ENCODE results near the gene SAP25. TPM values are rescaled to one million over a fixed set of nuclear protein-coding genes. Genes with fewer than 3 reads are reported as not detected.

SAP25 gene
- total RNA-seq = 1 to 10 TPM in 1 of 2 donors, under 1 TPM in 1; 0.81 to 1.1 TPM

DNA sequence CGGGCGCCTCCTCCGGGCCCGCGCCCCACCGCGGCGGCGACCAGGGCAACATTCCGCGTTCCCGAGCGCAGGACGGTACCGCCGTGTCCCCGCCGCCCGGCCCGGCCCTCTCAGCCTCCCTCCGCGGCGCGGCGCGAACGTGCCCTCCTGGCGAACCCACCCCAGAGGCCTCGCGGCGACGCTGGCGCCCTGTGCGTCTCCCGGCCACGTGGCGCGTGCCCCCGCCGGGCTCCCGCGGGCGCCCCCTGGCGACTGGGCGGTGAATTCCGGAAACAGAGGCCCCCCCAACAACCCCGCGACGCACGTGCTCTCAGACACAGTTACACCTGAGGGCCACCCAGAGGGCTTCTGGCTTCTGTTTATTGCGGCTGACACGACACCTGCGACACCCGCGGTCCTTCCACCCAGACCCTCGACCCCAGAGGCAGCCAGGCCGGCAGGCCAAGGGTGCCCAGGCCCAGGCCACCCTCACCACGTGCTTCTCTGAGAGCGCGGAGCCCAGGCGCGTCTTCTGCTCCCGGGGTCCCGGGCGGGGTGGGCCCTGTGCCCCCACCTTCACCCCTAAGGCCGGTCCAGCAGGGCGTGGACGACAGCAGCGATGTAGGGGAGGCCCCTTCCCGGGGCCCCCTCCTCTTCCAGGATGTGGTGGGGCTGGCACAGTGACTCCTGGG is at the start of gene SAP25:
SAP25 (minus strand) TSS at position 210 of the 671 bp plus-strand sequence; CDS start at position 52, 158 bp downstream.
- peaks cover 43% of the 10 kb centered on the region for H3K36me3 ChIP-seq
- H3K9me3 ChIP-seq = no peaks in the 10 kb centered on the region
- DNase-seq (ENCODE audit: low spot score) (no peak), ATAC-seq (ENCODE audit: insufficient number of reproducible peaks, low FRiP score, low read depth) (no peak)
- H3K4me1 ChIP-seq (ENCODE audit: control insufficient read depth in 1 of 2, low read depth in 2 of 2) = peaks cover 8 to 14% of the 10 kb centered on the region in 2 donors
- no peak within 1 kb of the TSS for H3K27ac ChIP-seq
- H3K27me3 ChIP-seq (replicated peaks; ENCODE audit: insufficient read depth) = no peaks in the 10 kb centered on the region
- no peak within 1 kb of the TSS for H3K4me3 ChIP-seq
- TF ChIP-seq, protein P1, sequence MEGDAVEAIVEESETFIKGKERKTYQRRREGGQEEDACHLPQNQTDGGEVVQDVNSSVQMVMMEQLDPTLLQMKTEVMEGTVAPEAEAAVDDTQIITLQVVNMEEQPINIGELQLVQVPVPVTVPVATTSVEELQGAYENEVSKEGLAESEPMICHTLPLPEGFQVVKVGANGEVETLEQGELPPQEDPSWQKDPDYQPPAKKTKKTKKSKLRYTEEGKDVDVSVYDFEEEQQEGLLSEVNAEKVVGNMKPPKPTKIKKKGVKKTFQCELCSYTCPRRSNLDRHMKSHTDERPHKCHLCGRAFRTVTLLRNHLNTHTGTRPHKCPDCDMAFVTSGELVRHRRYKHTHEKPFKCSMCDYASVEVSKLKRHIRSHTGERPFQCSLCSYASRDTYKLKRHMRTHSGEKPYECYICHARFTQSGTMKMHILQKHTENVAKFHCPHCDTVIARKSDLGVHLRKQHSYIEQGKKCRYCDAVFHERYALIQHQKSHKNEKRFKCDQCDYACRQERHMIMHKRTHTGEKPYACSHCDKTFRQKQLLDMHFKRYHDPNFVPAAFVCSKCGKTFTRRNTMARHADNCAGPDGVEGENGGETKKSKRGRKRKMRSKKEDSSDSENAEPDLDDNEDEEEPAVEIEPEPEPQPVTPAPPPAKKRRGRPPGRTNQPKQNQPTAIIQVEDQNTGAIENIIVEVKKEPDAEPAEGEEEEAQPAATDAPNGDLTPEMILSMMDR (IDR thresholded peaks at IDR 0.05) = no peak

DNA sequence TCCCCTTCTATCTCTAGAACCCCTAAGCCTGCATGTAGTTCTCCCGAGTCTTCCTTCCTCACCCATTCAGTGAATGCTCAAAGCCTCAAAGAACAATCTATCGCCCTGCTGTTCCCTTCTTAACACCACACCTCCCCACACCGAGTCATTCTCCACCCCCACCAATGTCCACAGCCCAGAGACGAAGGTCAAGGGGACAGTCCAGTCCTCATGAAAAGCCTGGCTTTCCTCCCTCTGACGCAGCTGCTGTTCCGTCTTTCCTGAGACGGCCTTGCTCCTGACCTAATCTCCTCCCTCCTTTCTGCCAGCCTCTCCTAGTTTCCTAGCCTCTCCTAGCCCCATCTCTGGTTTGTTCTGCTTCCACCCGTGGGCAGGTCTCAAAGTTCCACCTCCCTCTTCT is 47.9 kb upstream of the SAP25 start:
- no peak overlapping the region for H3K4me3 ChIP-seq
- no peaks in the 10 kb centered on the region for H3K36me3 ChIP-seq
- no peak for DNase-seq (ENCODE audit: low spot score)
- H3K4me1 ChIP-seq (ENCODE audit: control insufficient read depth in 1 of 2, low read depth in 2 of 2) = peaks cover 0 to 7% of the 10 kb centered on the region in 2 donors
- TF ChIP-seq, protein P1 (IDR thresholded peaks at IDR 0.05) = no peak
- H3K27ac ChIP-seq = no peak overlapping the region
- no peak for ATAC-seq (ENCODE audit: insufficient number of reproducible peaks, low FRiP score, low read depth)
- no peaks in the 10 kb centered on the region for H3K9me3 ChIP-seq
- H3K27me3 ChIP-seq (replicated peaks; ENCODE audit: insufficient read depth) = no peaks in the 10 kb centered on the region

DNA sequence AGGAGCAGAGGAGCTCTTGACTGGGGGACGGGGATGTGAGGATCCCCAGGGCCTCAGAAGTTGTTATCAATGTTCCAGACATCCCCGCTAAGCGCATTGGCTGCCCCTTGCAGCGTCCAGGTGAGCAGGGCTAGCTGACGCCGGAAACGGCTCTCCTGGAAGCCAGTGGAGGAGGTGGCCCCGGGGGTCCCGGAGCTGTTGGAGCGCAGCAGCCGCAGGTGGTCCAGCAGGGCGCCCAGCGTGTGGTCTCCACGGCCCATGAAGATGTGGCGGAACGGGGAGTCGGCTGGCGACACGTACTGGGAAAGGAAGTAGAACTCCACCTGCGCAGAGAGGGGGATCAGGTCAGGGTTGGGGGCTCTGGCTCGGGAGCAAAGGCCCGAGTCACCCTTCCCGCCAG is 47.1 kb upstream of the SAP25 start:
- no peak for ATAC-seq (ENCODE audit: insufficient number of reproducible peaks, low FRiP score, low read depth)
- H3K36me3 ChIP-seq = no peaks in the 10 kb centered on the region
- no peak for DNase-seq (ENCODE audit: low spot score)

DNA sequence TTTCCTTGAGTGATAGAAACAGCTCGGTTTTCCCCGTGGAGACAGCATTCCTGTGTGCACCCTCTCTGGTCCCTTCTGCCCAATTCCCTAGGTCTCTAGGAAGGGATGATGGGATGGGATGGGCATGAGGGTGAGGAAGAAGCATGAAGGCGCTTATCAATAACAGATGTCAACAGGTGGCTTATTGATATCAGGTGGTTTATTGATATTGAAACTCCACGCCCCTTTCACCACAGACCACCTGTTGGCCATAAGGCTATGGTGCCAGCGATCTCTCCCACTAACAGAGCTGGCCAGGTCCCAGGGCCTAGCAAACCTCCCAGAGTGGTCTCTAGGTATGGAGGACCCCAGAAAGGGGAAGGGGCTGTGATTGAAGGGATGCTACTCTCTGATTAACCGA is 46.5 kb upstream of the SAP25 start:
- no peak for ATAC-seq (ENCODE audit: insufficient number of reproducible peaks, low FRiP score, low read depth)
- no peak overlapping the region for H3K27ac ChIP-seq

More for the DNA sequence above, 47.1 kb upstream of the SAP25 start:
- H3K4me3 ChIP-seq = no peak overlapping the region
- TF ChIP-seq, protein P1 (IDR thresholded peaks at IDR 0.05) = no peak
- no peaks in the 10 kb centered on the region for H3K9me3 ChIP-seq
- no peaks in the 10 kb centered on the region for H3K4me1 ChIP-seq (ENCODE audit: control insufficient read depth in 1 of 2, low read depth in 2 of 2)
- no peak overlapping the region for H3K27ac ChIP-seq
- no peaks in the 10 kb centered on the region for H3K27me3 ChIP-seq (replicated peaks; ENCODE audit: insufficient read depth)

DNA sequence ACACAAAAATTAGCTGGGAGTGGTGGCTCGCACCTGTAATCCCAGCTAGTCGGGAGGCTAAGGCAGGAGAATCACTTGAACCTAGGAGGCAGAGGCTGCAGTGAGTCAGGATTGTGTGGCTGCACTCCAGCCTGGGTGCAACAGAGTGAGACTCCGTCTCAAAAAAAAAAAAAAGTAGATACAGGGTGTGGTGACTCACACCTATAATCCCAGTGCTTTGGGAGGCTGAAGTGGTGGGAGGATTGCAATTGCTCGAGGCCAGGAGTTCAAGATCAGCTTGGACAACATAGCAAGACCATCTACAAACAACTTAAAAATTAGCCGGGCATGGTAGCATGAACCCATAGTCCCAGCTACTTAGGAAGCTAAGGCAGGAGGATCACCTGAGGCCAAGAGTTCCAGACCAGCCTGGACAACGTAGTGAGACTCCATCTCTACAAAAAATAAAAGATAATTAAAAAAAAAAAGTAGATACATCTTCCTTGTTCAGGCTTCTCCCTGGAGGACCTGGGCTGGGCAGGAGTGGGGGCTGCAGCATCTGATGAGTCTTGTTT is 40.7 kb upstream of the SAP25 start:
- no peaks in the 10 kb centered on the region for H3K36me3 ChIP-seq
- H3K4me1 ChIP-seq (ENCODE audit: control insufficient read depth in 1 of 2, low read depth in 2 of 2) = peaks cover 4 to 16% of the 10 kb centered on the region in 2 donors
- no peaks in the 10 kb centered on the region for H3K27me3 ChIP-seq (replicated peaks; ENCODE audit: insufficient read depth)
- ATAC-seq (ENCODE audit: insufficient number of reproducible peaks, low FRiP score, low read depth) (no peak), DNase-seq (ENCODE audit: low spot score) (no peak)
- H3K27ac ChIP-seq = no peak overlapping the region
- TF ChIP-seq, protein P1 (IDR thresholded peaks at IDR 0.05) = no peak
- H3K9me3 ChIP-seq = no peaks in the 10 kb centered on the region
- H3K4me3 ChIP-seq = no peak overlapping the region

More for the DNA sequence above, 46.5 kb upstream of the SAP25 start:
- no peaks in the 10 kb centered on the region for H3K4me1 ChIP-seq (ENCODE audit: control insufficient read depth in 1 of 2, low read depth in 2 of 2)
- TF ChIP-seq, protein P1 (IDR thresholded peaks at IDR 0.05) = no peak
- no peaks in the 10 kb centered on the region for H3K9me3 ChIP-seq
- H3K4me3 ChIP-seq = no peak overlapping the region
- H3K27me3 ChIP-seq (replicated peaks; ENCODE audit: insufficient read depth) = no peaks in the 10 kb centered on the region
- H3K36me3 ChIP-seq = no peaks in the 10 kb centered on the region
- DNase-seq (ENCODE audit: low spot score) = no peak
